WTC11 (cell line): ENCODE results near the gene OR4D11. TPM values are rescaled to one million over a fixed set of nuclear protein-coding genes. Genes with fewer than 3 reads are reported as not detected.

Experiments
- ATAC-seq: fragments of 200-7000 bp; cut with Tn5 transposase; 2 replicates; pipeline ENCODE4 v1.10.0; 2021; ENCODE audit warnings: mild to moderate bottlenecking, moderate library complexity
- CTCF ChIA-PET: fragments of 300-600 bp; sonication (Branson Sonifier 250); formaldehyde crosslinking; loops from one replicate; lab custom pipeline; 2021; ENCODE audit warnings: antibody characterized with exemption; lab: Charles Lee
- POLR2A ChIA-PET: fragments of 350-600 bp; sonication (Branson Sonifier 250); formaldehyde crosslinking; loops from one replicate; lab custom pipeline; 2021; ENCODE audit warnings: antibody characterized with exemption; lab: Charles Lee
- DNase-seq: peaks from one replicate; pipeline ENCODE4 v3.0.0; 2021; ENCODE audit warnings: low spot score
- H3K27ac Mint-ChIP-seq: 2 replicates; pipeline ENCODE4 v1.8.0; 2021; ENCODE audit warnings: mixed read lengths
- H3K27me3 Mint-ChIP-seq: 2 replicates; pipeline ENCODE4 v1.8.0; 2021; ENCODE audit warnings: low read depth, mild to moderate bottlenecking, moderate library complexity, mixed read lengths
- H3K36me3 Mint-ChIP-seq: 2 replicates; pipeline ENCODE4 v1.8.0; 2021; ENCODE audit warnings: mixed read lengths
- H3K4me1 Mint-ChIP-seq: 2 replicates; pipeline ENCODE4 v1.8.0; 2022; ENCODE audit warnings: mixed read lengths
- H3K4me3 Mint-ChIP-seq: 2 replicates; pipeline ENCODE4 v1.8.0; 2021; ENCODE audit warnings: mild to moderate bottlenecking, moderate library complexity, mixed read lengths
- H3K9me3 Mint-ChIP-seq: 2 replicates; pipeline ENCODE4 v1.8.0; 2021; ENCODE audit warnings: mixed read lengths
- ATF3 ChIP-seq: sonication (generic); formaldehyde crosslinking; conservative IDR thresholded peaks from 2 replicates; pipeline ENCODE4 v1.8.1; 2022; ENCODE audit warnings: mild to moderate bottlenecking, missing genetic modification reagents
- ELF4 ChIP-seq: sonication (generic); formaldehyde crosslinking; IDR thresholded peaks from 2 replicates; pipeline ENCODE4 v1.8.1; 2022; ENCODE audit warnings: low read depth, mild to moderate bottlenecking, moderate library complexity, missing genetic modification reagents
- FOXJ3 ChIP-seq: sonication (generic); formaldehyde crosslinking; IDR thresholded peaks from 2 replicates; pipeline ENCODE4 v1.9.0; 2021; ENCODE audit warnings: missing genetic modification reagents, mild to moderate bottlenecking, borderline replicate concordance
- FOXK1 ChIP-seq: sonication (generic); formaldehyde crosslinking; IDR thresholded peaks from 2 replicates; pipeline ENCODE4 v1.8.0; 2022; ENCODE audit warnings: mild to moderate bottlenecking, moderate library complexity, missing genetic modification reagents
- FOXP4 ChIP-seq: sonication (generic); formaldehyde crosslinking; IDR thresholded peaks from 2 replicates; pipeline ENCODE4 v1.8.0; 2022; ENCODE audit warnings: mild to moderate bottlenecking, missing genetic modification reagents
- GABPB1 ChIP-seq: sonication (generic); formaldehyde crosslinking; IDR thresholded peaks from 2 replicates; pipeline ENCODE4 v1.8.1; 2023; ENCODE audit warnings: mild to moderate bottlenecking, missing genetic modification reagents
- GRHL2 ChIP-seq: fragments of 250-450 bp; sonication (Bioruptor Pico); IDR thresholded peaks from 2 replicates; pipeline ENCODE4 v1.8.0; 2022; ENCODE audit warnings: mild to moderate bottlenecking, moderate library complexity; ENCODE audit not compliant: insufficient replicate concordance, severe bottlenecking
- HMGA2 ChIP-seq: fragments of 250-450 bp; sonication (Bioruptor Pico); IDR thresholded peaks from 2 replicates; pipeline ENCODE4 v1.4.0; 2021; ENCODE audit warnings: mild to moderate bottlenecking, moderate library complexity
- HMGXB4 ChIP-seq: sonication (generic); formaldehyde crosslinking; IDR thresholded peaks from 2 replicates; pipeline ENCODE4 v1.8.1; 2023; ENCODE audit warnings: mild to moderate bottlenecking, moderate library complexity, missing genetic modification reagents
- NFATC4 ChIP-seq: fragments of 250-450 bp; sonication (Bioruptor Pico); IDR thresholded peaks from 2 replicates; pipeline ENCODE4 v1.9.0; 2021; ENCODE audit warnings: mild to moderate bottlenecking
- NFE2L1 ChIP-seq: sonication (generic); formaldehyde crosslinking; IDR thresholded peaks from 2 replicates; pipeline ENCODE4 v1.8.1; 2023; ENCODE audit warnings: missing genetic modification reagents
- NR2C2 ChIP-seq: sonication (generic); formaldehyde crosslinking; IDR thresholded peaks from 2 replicates; pipeline ENCODE4 v1.8.0; 2022; ENCODE audit warnings: mild to moderate bottlenecking, missing genetic modification reagents
- NR3C1 ChIP-seq: sonication (generic); formaldehyde crosslinking; conservative IDR thresholded peaks from 2 replicates; pipeline ENCODE4 v1.8.1; 2023; ENCODE audit warnings: low read depth, mild to moderate bottlenecking, missing genetic modification reagents
- RELA ChIP-seq: sonication (generic); formaldehyde crosslinking; IDR thresholded peaks from 2 replicates; pipeline ENCODE4 v1.8.1; 2022; ENCODE audit warnings: missing genetic modification reagents, mild to moderate bottlenecking, borderline replicate concordance
- SOX15 ChIP-seq: fragments of 250-450 bp; sonication (Bioruptor Pico); IDR thresholded peaks from 2 replicates; pipeline ENCODE4 v1.9.0; 2021; ENCODE audit warnings: mild to moderate bottlenecking
- TEAD1 ChIP-seq: sonication (generic); formaldehyde crosslinking; IDR thresholded peaks from 2 replicates; pipeline ENCODE4 v1.8.0; 2022; ENCODE audit warnings: mild to moderate bottlenecking, missing genetic modification reagents
- ZNF121 ChIP-seq: sonication (generic); formaldehyde crosslinking; IDR thresholded peaks from 2 replicates; pipeline ENCODE4 v1.8.0; 2023; ENCODE audit warnings: missing genetic modification reagents
- ZNF317 ChIP-seq: sonication (generic); formaldehyde crosslinking; IDR thresholded peaks from 2 replicates; pipeline ENCODE4 v1.8.1; 2023; ENCODE audit warnings: low read depth, mild to moderate bottlenecking, moderate library complexity, missing genetic modification reagents, borderline replicate concordance
- ZNF396 ChIP-seq: fragments of 250-450 bp; sonication (Bioruptor Pico); IDR thresholded peaks from 2 replicates; pipeline ENCODE4 v1.8.0; 2021; ENCODE audit warnings: mild to moderate bottlenecking, moderate library complexity, borderline replicate concordance
- ZNF416 ChIP-seq: fragments of 250-450 bp; sonication (Bioruptor Pico); IDR thresholded peaks from 2 replicates; pipeline ENCODE4 v1.9.0; 2021; ENCODE audit warnings: mild to moderate bottlenecking, inconsistent platforms
- ZNF423 ChIP-seq: fragments of 250-450 bp; sonication (Bioruptor Pico); IDR thresholded peaks from 2 replicates; pipeline ENCODE4 v2.1.2; 2022; ENCODE audit warnings: mild to moderate bottlenecking, moderate library complexity
- ZSCAN18 ChIP-seq: fragments of 250-450 bp; sonication (Bioruptor Pico); IDR thresholded peaks from 2 replicates; pipeline ENCODE4 v2.1.2; 2022; ENCODE audit warnings: mild to moderate bottlenecking, moderate library complexity
- total RNA-seq: library from RNA; stranded (reverse); gene quantifications from 3 replicates; pipeline ENCODE4 v1.2.3, GENCODE V29; 2021
- TF ChIP-seq, protein P1 (sequence below): sonication (generic); formaldehyde crosslinking; IDR thresholded peaks from 2 replicates; pipeline ENCODE4 v1.8.1; 2023; ENCODE audit warnings: mild to moderate bottlenecking, missing genetic modification reagents, borderline replicate concordance
- TF ChIP-seq, protein P2 (sequence below): fragments of 250-450 bp; sonication (Bioruptor Pico); IDR thresholded peaks from 2 replicates; pipeline ENCODE4 v1.8.0; 2021; ENCODE audit warnings: mild to moderate bottlenecking

The OR4D11 gene
- total RNA-seq, 1 experiment from 2014 or later: not detected

- H3K27ac Mint-ChIP-seq: no peak overlapping the region
- TF ChIP-seq NFATC4 (CRISPR knock-in tag): no peak
- no peak for TF ChIP-seq GRHL2 (CRISPR knock-in tag)
- TF ChIP-seq, protein P1, sequence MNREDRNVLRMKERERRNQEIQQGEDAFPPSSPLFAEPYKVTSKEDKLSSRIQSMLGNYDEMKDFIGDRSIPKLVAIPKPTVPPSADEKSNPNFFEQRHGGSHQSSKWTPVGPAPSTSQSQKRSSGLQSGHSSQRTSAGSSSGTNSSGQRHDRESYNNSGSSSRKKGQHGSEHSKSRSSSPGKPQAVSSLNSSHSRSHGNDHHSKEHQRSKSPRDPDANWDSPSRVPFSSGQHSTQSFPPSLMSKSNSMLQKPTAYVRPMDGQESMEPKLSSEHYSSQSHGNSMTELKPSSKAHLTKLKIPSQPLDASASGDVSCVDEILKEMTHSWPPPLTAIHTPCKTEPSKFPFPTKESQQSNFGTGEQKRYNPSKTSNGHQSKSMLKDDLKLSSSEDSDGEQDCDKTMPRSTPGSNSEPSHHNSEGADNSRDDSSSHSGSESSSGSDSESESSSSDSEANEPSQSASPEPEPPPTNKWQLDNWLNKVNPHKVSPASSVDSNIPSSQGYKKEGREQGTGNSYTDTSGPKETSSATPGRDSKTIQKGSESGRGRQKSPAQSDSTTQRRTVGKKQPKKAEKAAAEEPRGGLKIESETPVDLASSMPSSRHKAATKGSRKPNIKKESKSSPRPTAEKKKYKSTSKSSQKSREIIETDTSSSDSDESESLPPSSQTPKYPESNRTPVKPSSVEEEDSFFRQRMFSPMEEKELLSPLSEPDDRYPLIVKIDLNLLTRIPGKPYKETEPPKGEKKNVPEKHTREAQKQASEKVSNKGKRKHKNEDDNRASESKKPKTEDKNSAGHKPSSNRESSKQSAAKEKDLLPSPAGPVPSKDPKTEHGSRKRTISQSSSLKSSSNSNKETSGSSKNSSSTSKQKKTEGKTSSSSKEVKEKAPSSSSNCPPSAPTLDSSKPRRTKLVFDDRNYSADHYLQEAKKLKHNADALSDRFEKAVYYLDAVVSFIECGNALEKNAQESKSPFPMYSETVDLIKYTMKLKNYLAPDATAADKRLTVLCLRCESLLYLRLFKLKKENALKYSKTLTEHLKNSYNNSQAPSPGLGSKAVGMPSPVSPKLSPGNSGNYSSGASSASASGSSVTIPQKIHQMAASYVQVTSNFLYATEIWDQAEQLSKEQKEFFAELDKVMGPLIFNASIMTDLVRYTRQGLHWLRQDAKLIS (CRISPR knock-in tag): no peak
- TF ChIP-seq FOXK1 (CRISPR knock-in tag): no peak
- no peak for TF ChIP-seq FOXJ3
- TF ChIP-seq NFE2L1 (CRISPR knock-in tag): no peak
- TF ChIP-seq RELA (CRISPR knock-in tag): no peak
- no peak for TF ChIP-seq FOXP4
- TF ChIP-seq ZNF317 (CRISPR knock-in tag): no peak
- ATAC-seq (no peak), DNase-seq (no peak)
- H3K4me1 Mint-ChIP-seq: no peaks in the 10 kb centered on the region
- no peaks in the 10 kb centered on the region for H3K36me3 Mint-ChIP-seq
- POLR2A ChIA-PET: no interaction called here
- CTCF ChIA-PET: no interaction called here
- H3K4me3 Mint-ChIP-seq: no peak overlapping the region
- no peaks in the 10 kb centered on the region; the same call in none of the 2 replicates for H3K27me3 Mint-ChIP-seq
- H3K9me3 Mint-ChIP-seq: no peaks in the 10 kb centered on the region
Observed at GRCh38 chr11:59475176-59475575, 28.2 kb upstream of the OR4D11 start.

DNA sequence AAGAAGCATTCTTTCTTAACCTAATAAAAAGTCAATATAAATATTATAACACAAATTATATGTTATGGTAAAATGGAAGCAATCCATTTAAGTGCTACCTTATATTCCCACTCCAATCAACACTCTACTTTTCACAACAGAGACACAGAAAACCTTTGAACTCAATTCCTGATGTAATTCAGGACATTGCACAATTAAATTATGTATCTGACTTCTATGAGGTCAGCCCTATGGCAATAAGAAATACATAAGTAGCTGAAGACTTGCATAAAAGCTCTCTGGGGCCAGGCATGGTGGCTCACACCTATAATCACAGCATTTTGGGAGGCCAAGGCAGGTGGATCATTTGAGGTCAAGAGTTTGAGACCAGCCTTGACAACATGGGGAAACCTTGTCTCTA, 23.5 kb upstream of the OR4D11 start:
- no peaks in the 10 kb centered on the region for H3K9me3 Mint-ChIP-seq
- no peaks in the 10 kb centered on the region for H3K4me1 Mint-ChIP-seq

GRCh38 chr11:59480359-59480758, 23.0 kb upstream of the OR4D11 start:
- Mint-ChIP-seq H3K27ac (no peak overlapping the region), H3K9me3 (no peaks in the 10 kb centered on the region), H3K4me3 (no peak overlapping the region), H3K4me1 (no peaks in the 10 kb centered on the region), H3K27me3 (no peaks in the 10 kb centered on the region; the same call in none of the 2 replicates), H3K36me3 (no peaks in the 10 kb centered on the region)
- ATAC-seq (no peak), DNase-seq (no peak)
- CTCF ChIA-PET: interaction anchor here (1.1 kb wide), 1 partner anchor 17 kb away, joined by 3 read pairs; no protein-coding TSS in a partner anchor
- POLR2A ChIA-PET: no interaction called here
- TF ChIP-seq ATF3 (CRISPR knock-in tag) (no peak), SOX15 (CRISPR knock-in tag) (no peak), ELF4 (CRISPR knock-in tag) (no peak), ZNF423 (CRISPR knock-in tag) (no peak), TEAD1 (no peak), NFATC4 (CRISPR knock-in tag) (no peak), HMGXB4 (CRISPR knock-in tag) (no peak), ZNF396 (CRISPR knock-in tag) (no peak), GABPB1 (CRISPR knock-in tag) (no peak), ZNF416 (no peak), ZNF317 (CRISPR knock-in tag) (no peak), ZSCAN18 (CRISPR knock-in tag) (no peak), HMGA2 (CRISPR knock-in tag) (no peak)
- TF ChIP-seq, protein P2, sequence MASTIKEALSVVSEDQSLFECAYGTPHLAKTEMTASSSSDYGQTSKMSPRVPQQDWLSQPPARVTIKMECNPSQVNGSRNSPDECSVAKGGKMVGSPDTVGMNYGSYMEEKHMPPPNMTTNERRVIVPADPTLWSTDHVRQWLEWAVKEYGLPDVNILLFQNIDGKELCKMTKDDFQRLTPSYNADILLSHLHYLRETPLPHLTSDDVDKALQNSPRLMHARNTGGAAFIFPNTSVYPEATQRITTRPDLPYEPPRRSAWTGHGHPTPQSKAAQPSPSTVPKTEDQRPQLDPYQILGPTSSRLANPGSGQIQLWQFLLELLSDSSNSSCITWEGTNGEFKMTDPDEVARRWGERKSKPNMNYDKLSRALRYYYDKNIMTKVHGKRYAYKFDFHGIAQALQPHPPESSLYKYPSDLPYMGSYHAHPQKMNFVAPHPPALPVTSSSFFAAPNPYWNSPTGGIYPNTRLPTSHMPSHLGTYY (CRISPR knock-in tag): no peak

More for the DNA sequence above, 23.5 kb upstream of the OR4D11 start:
- POLR2A ChIA-PET: no interaction called here
- DNase-seq (no peak), ATAC-seq (no peak)
- H3K36me3 Mint-ChIP-seq: no peaks in the 10 kb centered on the region
- TF ChIP-seq ZNF121 (CRISPR knock-in tag) (no peak), NR2C2 (no peak), NR3C1 (CRISPR knock-in tag) (no peak)
- no peak overlapping the region for H3K27ac Mint-ChIP-seq
- H3K27me3 Mint-ChIP-seq: no peaks in the 10 kb centered on the region; the same call in none of the 2 replicates
- CTCF ChIA-PET: interaction anchor here (1.1 kb wide), 1 partner anchor 17 kb away, joined by 3 read pairs; no protein-coding TSS in a partner anchor
- H3K4me3 Mint-ChIP-seq: no peak overlapping the region
